GM18868 (cell line): ENCODE measurements around the gene SCLT1.

Experiments used
- ATAC-seq: cut with Tn5 transposase; IDR thresholded peaks from one replicate; pipeline ENCODE4 v1.9.1; 2021; ENCODE audit warnings: mild to moderate bottlenecking, moderate library complexity; ENCODE audit not compliant: unreplicated experiment

Gene SCLT1

DNA sequence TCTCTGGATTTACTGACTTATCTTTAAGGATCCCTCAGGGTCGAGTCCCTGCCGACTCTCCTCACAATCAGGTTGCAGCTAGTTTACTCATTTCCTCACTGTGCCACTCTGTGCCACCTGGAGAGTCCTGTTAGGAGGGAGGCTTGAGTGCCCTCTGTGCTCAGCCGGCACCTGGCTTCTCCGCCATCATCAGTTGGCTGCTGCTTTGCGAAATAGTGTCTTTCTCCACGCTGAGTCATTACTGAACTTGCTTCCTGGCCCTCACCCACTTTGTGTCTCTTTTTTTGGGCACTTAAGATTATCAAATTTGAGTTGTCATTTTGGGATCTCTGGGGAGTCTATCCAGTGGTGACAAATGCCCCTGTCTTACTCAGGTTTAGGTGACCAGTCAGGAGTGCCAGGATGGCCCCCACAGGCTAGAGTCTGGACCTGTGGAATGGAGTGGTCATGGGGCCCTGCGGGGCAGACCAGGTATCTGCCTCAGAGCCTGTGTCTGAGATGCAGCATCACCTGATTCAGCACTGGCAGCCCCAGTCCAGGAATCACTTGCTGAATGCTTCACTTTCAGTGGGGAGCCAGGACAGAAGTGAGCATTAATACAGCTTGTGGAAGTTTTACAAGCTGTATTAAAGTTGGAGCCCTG, 246.1 kb downstream of the SCLT1 start:
- ATAC-seq, result no peak

DNA sequence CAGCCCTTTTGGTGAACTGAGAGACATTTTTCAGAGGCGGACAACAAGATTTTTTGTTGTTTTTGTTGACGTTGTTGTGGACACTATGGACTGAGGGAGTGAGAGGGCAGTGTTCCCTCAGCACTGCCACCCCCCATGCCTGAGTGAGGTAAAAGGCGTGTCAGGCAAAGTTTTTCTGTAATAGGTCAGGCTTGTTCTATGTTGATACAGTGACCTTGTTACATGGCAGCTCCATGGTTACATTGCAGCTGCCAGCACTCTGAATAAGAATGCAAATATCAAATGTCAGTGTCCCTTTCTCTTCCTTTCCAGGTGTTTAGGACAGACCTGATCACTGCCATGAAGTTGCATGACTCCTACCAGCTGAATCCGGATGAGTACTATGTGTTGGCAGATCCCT, 247.3 kb downstream of the SCLT1 start:
- ATAC-seq, result no peak

DNA sequence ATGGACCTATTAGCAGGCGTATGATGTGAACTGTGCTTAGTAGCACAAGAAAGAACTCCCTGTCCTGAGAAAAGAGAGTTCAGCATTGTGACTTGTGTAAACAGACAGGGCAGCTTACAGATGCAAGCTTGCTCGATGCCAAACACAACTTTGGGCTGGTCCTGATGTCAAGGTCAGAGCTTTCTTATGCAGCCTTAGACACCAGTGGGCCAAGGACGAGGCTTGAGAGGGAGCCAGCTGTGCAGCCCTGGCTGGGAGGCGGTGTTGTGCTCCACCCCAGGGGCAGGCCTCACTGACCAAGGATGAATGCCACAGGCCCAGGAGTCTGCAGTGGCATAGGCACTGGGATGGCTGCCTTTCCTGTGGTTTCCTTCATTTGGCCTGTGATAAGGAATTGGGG, 248.4 kb downstream of the SCLT1 start:
- no peak for ATAC-seq

DNA sequence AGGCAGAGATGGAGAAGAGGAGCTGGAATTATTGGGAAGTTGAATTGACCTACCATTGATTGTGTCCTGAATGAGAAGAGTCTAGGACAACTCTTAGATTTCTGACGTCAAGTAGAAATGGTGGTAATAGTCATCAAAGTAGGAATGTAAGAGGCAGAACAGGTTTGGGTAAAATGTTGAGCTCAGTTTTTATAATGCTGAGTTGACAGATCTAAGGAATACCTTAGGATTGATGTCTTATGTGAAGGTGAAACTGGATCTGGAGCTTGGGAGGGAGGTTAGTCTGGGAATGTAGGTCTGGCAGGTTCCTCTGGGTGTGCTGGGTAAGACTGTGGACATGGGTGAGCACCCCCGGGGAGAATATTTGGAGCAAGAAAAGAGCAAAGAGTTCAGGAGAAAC, 251.9 kb downstream of the SCLT1 start:
- no peak for ATAC-seq

DNA sequence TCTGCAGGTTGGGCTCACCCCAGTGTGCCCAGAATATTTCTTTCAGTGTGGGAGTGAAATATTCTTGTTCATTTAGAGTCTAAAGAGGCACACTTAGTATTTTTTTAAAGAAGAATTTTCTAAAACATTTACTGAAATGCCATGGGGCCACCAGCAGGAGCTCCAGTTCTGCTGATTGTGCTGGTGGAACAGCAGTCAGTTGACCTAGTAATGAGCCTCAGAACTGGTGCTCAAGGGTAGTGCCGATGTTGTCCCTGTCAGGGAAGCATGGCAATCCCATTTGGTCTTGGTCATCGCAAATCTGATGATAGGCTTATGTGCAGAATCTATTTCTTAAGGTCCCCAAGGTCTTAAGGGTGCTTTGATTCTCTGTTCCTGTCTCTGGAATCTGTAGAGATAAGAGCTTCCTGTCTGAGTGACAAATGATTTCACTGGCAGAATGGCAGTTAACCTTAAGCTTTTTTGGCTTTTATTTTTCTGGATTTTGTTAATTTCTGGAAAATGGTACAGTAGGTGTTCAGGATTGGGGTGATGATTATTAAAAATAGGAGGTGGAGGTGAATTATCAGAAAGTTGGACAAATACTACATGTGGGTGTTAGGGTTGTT, 252.5 kb downstream of the SCLT1 start:
- no peak for ATAC-seq

DNA sequence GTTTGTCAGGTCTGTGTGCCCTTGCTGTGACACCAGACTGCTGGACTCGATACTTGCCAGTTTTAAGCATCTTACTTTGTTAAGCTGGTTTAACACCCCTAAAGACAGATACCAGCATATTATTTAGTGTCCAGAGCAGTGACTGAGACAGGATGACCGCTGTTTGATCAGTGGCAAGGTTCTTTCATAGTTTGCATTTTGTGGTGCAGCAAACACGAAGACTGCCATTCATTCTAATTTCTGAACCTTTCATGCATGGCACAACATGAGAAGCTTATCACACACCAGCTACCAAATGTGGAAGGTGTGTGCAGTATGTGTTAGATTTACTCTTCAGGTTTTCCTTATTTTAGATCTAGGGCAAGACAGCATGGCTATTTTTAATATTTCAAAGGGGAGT, 255.7 kb downstream of the SCLT1 start:
- ATAC-seq, result no peak

DNA sequence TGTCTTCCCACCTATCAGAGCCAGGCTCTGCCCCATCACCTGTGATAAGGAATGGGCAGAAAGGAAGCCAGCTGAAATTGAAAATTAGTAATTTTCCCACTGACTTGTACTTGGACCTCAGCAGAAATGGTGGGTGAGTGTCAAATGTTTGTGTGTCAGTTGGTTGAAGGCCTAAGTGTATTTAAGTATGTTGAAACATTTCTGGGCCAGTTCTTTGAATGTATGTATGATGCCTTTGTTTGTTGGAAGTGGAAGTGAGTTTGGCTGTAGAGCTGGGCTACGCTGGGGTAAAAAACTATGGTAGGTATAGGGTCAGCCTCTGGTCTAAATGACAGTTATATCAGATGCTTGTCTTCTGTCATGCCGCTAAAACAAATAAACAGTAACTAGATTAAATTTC, 256.1 kb downstream of the SCLT1 start:
- no peak for ATAC-seq

DNA sequence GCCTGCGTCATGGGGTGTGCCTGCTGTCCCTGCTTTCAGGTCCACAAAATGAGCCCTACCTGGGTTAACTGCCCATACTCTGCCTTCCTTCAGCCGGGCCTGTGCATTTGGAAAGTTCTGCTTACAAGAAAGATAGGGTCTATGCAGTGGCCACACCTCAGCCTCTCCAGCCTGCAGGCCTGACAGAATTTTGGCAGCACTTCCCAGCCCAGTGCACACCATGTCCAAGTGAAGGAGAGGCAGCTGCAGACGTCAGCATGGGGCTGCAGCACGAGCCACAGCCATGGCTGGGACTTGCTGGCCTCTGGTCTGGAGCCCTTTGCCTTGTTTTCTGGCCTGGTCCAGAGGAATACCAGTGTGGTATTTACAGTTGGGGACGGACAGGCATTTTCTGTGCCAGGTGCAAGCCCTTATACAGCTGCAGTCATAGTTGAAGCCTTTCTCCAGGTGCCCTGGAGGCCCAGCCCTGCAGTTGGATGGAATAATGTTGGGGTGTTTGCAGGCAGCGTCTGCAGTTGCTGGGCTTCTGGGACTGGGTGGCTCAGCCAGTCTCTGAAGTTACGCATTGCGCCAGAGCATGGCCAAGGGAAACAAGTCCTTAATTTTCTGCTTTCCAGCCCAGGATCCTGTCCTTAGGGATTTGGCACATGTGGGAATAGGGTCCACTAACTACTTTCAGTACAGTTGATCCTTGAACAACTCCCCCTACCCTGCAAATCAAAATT, 257.7 kb downstream of the SCLT1 start:
- no peak for ATAC-seq
